HepG2 (cell line): ENCODE data around the gene PXMP4. TPM values are rescaled to one million over a fixed set of nuclear protein-coding genes. Genes with fewer than 3 reads are reported as not detected.

ENCODE experiments used
- BHLHE40 ChIP-seq: IDR thresholded peaks from 2 replicates; pipeline ENCODE4 v1.6.1; 2011; ENCODE audit warnings: low read length, improper control_type of control experiment
- ELF1 ChIP-seq: sonication (generic); formaldehyde crosslinking; IDR thresholded peaks from 2 replicates; pipeline ENCODE4 v1.4.0; 2020; ENCODE audit warnings: missing genetic modification reagents
- FOXM1 ChIP-seq: sonication (generic); formaldehyde crosslinking; IDR thresholded peaks from 2 replicates; pipeline ENCODE4 v1.5.0; 2020; ENCODE audit warnings: missing genetic modification reagents
- HNRNPUL1 ChIP-seq: fragments of 200-400 bp; formaldehyde crosslinking; IDR thresholded peaks from 2 replicates; pipeline ENCODE4 v1.6.1; 2017; ENCODE audit warnings: low read depth, mild to moderate bottlenecking, low read length, moderate library complexity
- JUNB ChIP-seq: sonication (generic); formaldehyde crosslinking; IDR thresholded peaks from 2 replicates; pipeline ENCODE4 v1.8.0; 2022; ENCODE audit warnings: missing genetic modification reagents, mild to moderate bottlenecking, borderline replicate concordance
- KLF16 ChIP-seq, 2 experiments: sonication (generic) in 1 of 2; formaldehyde crosslinking in 1 of 2; IDR thresholded peaks; 2 replicates each; pipeline versions ENCODE4 v1.6.1 to v1.8.0; 2016 to 2023; ENCODE audit warnings: missing genetic modification reagents in 2 of 2, missing compliant biosample characterization in 1 of 2
- LBX2 ChIP-seq: sonication (generic); formaldehyde crosslinking; IDR thresholded peaks from 2 replicates; pipeline ENCODE4 v1.5.0; 2020; ENCODE audit warnings: missing genetic modification reagents, mild to moderate bottlenecking, borderline replicate concordance
- MAF1 ChIP-seq: sonication (generic); formaldehyde crosslinking; IDR thresholded peaks from 2 replicates; pipeline ENCODE4 v1.5.0; 2020; ENCODE audit warnings: missing genetic modification reagents, borderline replicate concordance
- MLLT10 ChIP-seq: sonication (generic); formaldehyde crosslinking; IDR thresholded peaks from 2 replicates; pipeline ENCODE4 v1.4.0; 2020; ENCODE audit warnings: missing genetic modification reagents
- NR2F2 ChIP-seq: IDR thresholded peaks from 2 replicates; pipeline ENCODE4 v1.6.1; 2012; ENCODE audit warnings: low read depth, inconsistent platforms, borderline replicate concordance
- PHF20 ChIP-seq: sonication (generic); formaldehyde crosslinking; IDR thresholded peaks from 2 replicates; pipeline ENCODE4 v1.5.0; 2020; ENCODE audit warnings: mild to moderate bottlenecking, missing genetic modification reagents
- RFXANK ChIP-seq: IDR thresholded peaks from 2 replicates; pipeline ENCODE4 v1.6.1; 2016
- SOX6 ChIP-seq, 2 experiments: fragments of 450-650 bp in 1 of 2; sonication (generic) in 1 of 2; formaldehyde crosslinking in 1 of 2; IDR thresholded peaks; 2 replicates each; pipeline versions ENCODE4 v1.4.0 to v1.6.1; 2017 to 2020; ENCODE audit warnings: antibody characterized with exemption in 1 of 2, mild to moderate bottlenecking in 1 of 2, missing genetic modification reagents in 1 of 2
- SP4 ChIP-seq: sonication (generic); formaldehyde crosslinking; IDR thresholded peaks from 2 replicates; pipeline ENCODE4 v1.8.1; 2023; ENCODE audit warnings: mild to moderate bottlenecking, missing genetic modification reagents
- XBP1 ChIP-seq: sonication (generic); formaldehyde crosslinking; IDR thresholded peaks from 2 replicates; pipeline ENCODE4 v1.5.0; 2020; ENCODE audit warnings: missing genetic modification reagents
- ZFP37 ChIP-seq: sonication (generic); formaldehyde crosslinking; IDR thresholded peaks from 2 replicates; pipeline ENCODE4 v1.4.0; 2020; ENCODE audit warnings: missing genetic modification reagents, borderline replicate concordance
- ZNF282 ChIP-seq: fragments of 450-650 bp; IDR thresholded peaks from 2 replicates; pipeline ENCODE4 v1.6.1; 2018; ENCODE audit not compliant: partially characterized antibody
- ZNF558 ChIP-seq: sonication (generic); formaldehyde crosslinking; IDR thresholded peaks from 2 replicates; pipeline ENCODE4 v1.9.0; 2022; ENCODE audit warnings: mild to moderate bottlenecking, missing genetic modification reagents, borderline replicate concordance
- polyA plus RNA-seq, 8 experiments: library from polyadenylated mRNA; depleted of rRNA in 3 of 8; stranded (reverse) in 7 of 8; unstranded in 1 of 8; fragments of >200 nt; fragmentation: Illumina TruSeq in 4 of 8; extraction: Trizol in 4 of 8; gene quantifications; 2 replicates each; pipeline versions ENCODE4 v1.2.1 to v1.2.3, GENCODE V29; 2011 to 2016; ENCODE audit warnings: low read depth in 4 of 8, missing spikeins in 1 of 8, mixed read lengths in 1 of 8; ENCODE audit not compliant: insufficient read depth in 1 of 8
- total RNA-seq, 5 experiments: library from RNA; depleted of rRNA; stranded (reverse); fragments of >200 nt; fragmentation: Illumina TruSeq; extraction: Trizol; gene quantifications; 2 replicates each; pipeline ENCODE4 v1.2.3, GENCODE V29; 2016; ENCODE audit warnings: low read depth in 1 of 5
- TF ChIP-seq, protein P1 (sequence below): sonication (generic); formaldehyde crosslinking; IDR thresholded peaks from 2 replicates; pipeline ENCODE4 v1.4.0; 2020; ENCODE audit warnings: mild to moderate bottlenecking, low read depth, missing genetic modification reagents
- TF ChIP-seq, protein P2 (sequence below): sonication (generic); formaldehyde crosslinking; IDR thresholded peaks from 2 replicates; pipeline ENCODE4 v1.4.0; 2020; ENCODE audit warnings: missing genetic modification reagents, borderline replicate concordance
- TF ChIP-seq, protein P3 (sequence below): conservative IDR thresholded peaks from 2 replicates; pipeline ENCODE4 v1.6.1; 2018; ENCODE audit warnings: missing genetic modification reagents
- TF ChIP-seq, protein P4 (sequence below): sonication (generic); formaldehyde crosslinking; IDR thresholded peaks from 2 replicates; pipeline ENCODE4 v1.4.0; 2020; ENCODE audit warnings: mild to moderate bottlenecking, missing genetic modification reagents

Gene PXMP4
- total and polyA plus RNA-seq, 2 of the 13 experiments (the other 11 are each of a cell fraction or from before 2014, with no cell fraction given), result not detected

DNA sequence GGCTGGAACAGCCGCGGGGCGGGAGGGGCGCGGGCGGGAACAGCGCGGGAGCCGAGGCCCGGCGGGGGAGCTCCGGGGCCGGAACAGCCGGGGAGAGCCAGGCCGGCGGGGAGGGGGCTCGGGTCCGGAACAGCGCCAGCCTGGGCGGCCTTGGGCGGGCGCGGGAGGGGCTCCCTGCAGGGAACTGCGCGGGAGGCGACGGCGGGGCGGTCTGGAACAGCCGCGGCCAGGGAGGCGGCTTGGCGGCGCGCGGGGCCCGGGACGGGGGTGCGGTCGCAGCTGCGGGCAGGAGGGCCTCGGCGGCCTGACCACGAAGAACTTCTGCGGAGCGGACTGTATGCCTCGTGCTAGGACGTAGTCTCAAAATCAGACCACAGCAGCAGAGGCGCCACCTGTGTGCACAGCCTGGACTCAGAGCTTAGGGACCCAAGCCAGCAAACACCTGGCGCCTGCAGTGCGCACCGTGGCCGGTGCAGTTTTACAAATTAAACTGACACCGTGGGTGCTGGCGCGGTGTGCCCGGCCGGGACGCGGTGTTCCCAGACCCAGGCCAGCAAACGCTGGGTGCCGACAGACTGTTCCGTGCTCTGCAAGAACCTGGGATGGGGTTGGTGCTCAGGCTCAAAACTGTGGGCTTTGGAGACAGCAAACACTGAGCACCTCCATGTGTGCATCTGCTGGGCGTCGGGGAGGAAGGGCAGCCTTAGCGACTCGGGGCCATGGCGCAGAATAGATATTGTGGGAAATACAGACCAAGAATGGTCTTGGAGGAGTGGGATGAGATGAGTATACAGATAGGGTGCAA, 12.3 kb upstream of the PXMP4 start (continued):
- TF ChIP-seq, protein P1, sequence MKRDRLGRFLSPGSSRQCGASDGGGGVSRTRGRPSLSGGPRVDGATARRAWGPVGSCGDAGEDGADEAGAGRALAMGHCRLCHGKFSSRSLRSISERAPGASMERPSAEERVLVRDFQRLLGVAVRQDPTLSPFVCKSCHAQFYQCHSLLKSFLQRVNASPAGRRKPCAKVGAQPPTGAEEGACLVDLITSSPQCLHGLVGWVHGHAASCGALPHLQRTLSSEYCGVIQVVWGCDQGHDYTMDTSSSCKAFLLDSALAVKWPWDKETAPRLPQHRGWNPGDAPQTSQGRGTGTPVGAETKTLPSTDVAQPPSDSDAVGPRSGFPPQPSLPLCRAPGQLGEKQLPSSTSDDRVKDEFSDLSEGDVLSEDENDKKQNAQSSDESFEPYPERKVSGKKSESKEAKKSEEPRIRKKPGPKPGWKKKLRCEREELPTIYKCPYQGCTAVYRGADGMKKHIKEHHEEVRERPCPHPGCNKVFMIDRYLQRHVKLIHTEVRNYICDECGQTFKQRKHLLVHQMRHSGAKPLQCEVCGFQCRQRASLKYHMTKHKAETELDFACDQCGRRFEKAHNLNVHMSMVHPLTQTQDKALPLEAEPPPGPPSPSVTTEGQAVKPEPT (CRISPR knock-in tag), result 0 out of 2 replicates have a peak, but pooled peaks have one; percentile 30
- TF ChIP-seq PHF20 (CRISPR knock-in tag) (peak; percentile 58; the same call in 1 of the 2 replicates), FOXM1 (CRISPR knock-in tag) (no peak), LBX2 (CRISPR knock-in tag) (peak; percentile 96), ZNF282 (no peak), ZNF558 (CRISPR knock-in tag) (no peak), SP4 (CRISPR knock-in tag) (peak; percentile 91), MAF1 (peak; percentile 65), ZFP37 (CRISPR knock-in tag) (no peak), MLLT10 (no peak), SOX6 (IDR thresholded peaks at IDR 0.05) (no peak), SOX6 (CRISPR knock-in tag; IDR thresholded peaks at IDR 0.05) (no peak; the same call in none of the 2 replicates), ELF1 (CRISPR knock-in tag) (peak; percentile 24; the same call in 1 of the 2 replicates), XBP1 (no peak), BHLHE40 (0 out of 2 replicates have a peak, but pooled peaks have one; percentile 16), KLF16 (CRISPR knock-in tag; IDR thresholded peaks at IDR 0.05) (peak in 1 of 2 experiments; percentile 93; a peak in 2 of 4 replicates), NR2F2 (peak; percentile 18; the same call in 1 of the 2 replicates), JUNB (CRISPR knock-in tag) (no peak), RFXANK (CRISPR knock-in tag) (no peak; the same call in none of the 2 replicates), HNRNPUL1 (peak; percentile 79; the same call in 1 of the 2 replicates)
- TF ChIP-seq, protein P2, sequence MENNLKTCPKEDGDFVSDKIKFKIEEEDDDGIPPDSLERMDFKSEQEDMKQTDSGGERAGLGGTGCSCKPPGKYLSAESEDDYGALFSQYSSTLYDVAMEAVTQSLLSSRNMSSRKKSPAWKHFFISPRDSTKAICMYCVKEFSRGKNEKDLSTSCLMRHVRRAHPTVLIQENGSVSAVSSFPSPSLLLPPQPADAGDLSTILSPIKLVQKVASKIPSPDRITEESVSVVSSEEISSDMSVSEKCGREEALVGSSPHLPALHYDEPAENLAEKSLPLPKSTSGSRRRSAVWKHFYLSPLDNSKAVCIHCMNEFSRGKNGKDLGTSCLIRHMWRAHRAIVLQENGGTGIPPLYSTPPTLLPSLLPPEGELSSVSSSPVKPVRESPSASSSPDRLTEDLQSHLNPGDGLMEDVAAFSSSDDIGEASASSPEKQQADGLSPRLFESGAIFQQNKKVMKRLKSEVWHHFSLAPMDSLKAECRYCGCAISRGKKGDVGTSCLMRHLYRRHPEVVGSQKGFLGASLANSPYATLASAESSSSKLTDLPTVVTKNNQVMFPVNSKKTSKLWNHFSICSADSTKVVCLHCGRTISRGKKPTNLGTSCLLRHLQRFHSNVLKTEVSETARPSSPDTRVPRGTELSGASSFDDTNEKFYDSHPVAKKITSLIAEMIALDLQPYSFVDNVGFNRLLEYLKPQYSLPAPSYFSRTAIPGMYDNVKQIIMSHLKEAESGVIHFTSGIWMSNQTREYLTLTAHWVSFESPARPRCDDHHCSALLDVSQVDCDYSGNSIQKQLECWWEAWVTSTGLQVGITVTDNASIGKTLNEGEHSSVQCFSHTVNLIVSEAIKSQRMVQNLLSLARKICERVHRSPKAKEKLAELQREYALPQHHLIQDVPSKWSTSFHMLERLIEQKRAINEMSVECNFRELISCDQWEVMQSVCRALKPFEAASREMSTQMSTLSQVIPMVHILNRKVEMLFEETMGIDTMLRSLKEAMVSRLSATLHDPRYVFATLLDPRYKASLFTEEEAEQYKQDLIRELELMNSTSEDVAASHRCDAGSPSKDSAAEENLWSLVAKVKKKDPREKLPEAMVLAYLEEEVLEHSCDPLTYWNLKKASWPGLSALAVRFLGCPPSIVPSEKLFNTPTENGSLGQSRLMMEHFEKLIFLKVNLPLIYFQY (CRISPR knock-in tag), result no peak
- TF ChIP-seq, protein P3, sequence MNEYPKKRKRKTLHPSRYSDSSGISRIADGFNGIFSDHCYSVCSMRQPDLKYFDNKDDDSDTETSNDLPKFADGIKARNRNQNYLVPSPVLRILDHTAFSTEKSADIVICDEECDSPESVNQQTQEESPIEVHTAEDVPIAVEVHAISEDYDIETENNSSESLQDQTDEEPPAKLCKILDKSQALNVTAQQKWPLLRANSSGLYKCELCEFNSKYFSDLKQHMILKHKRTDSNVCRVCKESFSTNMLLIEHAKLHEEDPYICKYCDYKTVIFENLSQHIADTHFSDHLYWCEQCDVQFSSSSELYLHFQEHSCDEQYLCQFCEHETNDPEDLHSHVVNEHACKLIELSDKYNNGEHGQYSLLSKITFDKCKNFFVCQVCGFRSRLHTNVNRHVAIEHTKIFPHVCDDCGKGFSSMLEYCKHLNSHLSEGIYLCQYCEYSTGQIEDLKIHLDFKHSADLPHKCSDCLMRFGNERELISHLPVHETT (CRISPR knock-in tag), result peak; percentile 98
- TF ChIP-seq, protein P4, sequence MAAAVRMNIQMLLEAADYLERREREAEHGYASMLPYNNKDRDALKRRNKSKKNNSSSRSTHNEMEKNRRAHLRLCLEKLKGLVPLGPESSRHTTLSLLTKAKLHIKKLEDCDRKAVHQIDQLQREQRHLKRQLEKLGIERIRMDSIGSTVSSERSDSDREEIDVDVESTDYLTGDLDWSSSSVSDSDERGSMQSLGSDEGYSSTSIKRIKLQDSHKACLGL (CRISPR knock-in tag), result peak; percentile 85
